Gastroesophageal sphincter (tissue), 4 donors: ENCODE data around the gene ITM2C. TPM values are rescaled to one million over a fixed set of nuclear protein-coding genes. Genes with fewer than 3 reads are reported as not detected.

Source experiments
- ATAC-seq: fragments of 150-250 bp; one replicate; pipeline ENCODE4 v1.9.1; 2016; ENCODE audit warnings: mild to moderate bottlenecking, moderate library complexity
- H3K27ac ChIP-seq, 4 donors: fragments of 200-600 bp; sonication (generic) in 3 of 4; 1 replicate in 3 of 4; 2 replicates in 1 of 4; pipeline ENCODE4 v1.5.1; 2016 to 2019
- H3K27me3 ChIP-seq: fragments of 200-600 bp; sonication (generic); one replicate; pipeline ENCODE4 v1.5.1; 2019
- H3K36me3 ChIP-seq, 2 donors: fragments of 200-600 bp; sonication (generic); one replicate each; pipeline ENCODE4 v1.5.1; 2019; ENCODE audit warnings: control low read depth in 1 of 2
- H3K4me1 ChIP-seq, 3 donors: fragments of 200-600 bp; sonication (generic); 1 replicate in 2 of 3; 2 replicates in 1 of 3; pipeline ENCODE4 v1.5.1; 2016 to 2019; ENCODE audit warnings: control low read depth in 2 of 3
- H3K4me3 ChIP-seq, 2 donors: fragments of 200-600 bp; sonication (generic); one replicate each; pipeline ENCODE4 v1.5.1; 2019; ENCODE audit warnings: mild to moderate bottlenecking in 1 of 2, moderate library complexity in 1 of 2
- H3K9me3 ChIP-seq, 3 donors: fragments of 200-600 bp; sonication (generic); one replicate each; pipeline ENCODE4 v1.5.1; 2017 to 2019; ENCODE audit warnings: control low read depth in 2 of 3
- CTCF ChIP-seq, 4 experiments: fragments of 200-600 bp in 2 of 4; fragments of 450-650 bp in 2 of 4; sonication (generic) in 1 of 4; IDR thresholded peaks; one replicate each; pipeline ENCODE4 v1.5.1; 2017 to 2019; ENCODE audit warnings: antibody characterized with exemption in 4 of 4, mild to moderate bottlenecking in 2 of 4, moderate library complexity in 2 of 4
- EP300 ChIP-seq: sonication (generic); formaldehyde crosslinking; IDR thresholded peaks from one replicate; pipeline ENCODE4 v1.6.1; 2017; ENCODE audit warnings: antibody characterized with exemption, mild to moderate bottlenecking
- POLR2A ChIP-seq, 2 donors: fragments of 450-650 bp; IDR thresholded peaks; one replicate each; pipeline ENCODE4 v1.6.1; 2017; ENCODE audit warnings: antibody characterized with exemption in 2 of 2, mild to moderate bottlenecking in 2 of 2, moderate library complexity in 1 of 2
- POLR2AphosphoS5 ChIP-seq: sonication (generic); formaldehyde crosslinking; IDR thresholded peaks from one replicate; pipeline ENCODE4 v1.6.1; 2017; ENCODE audit warnings: antibody characterized with exemption
- WGBS, 2 donors: methylation state at CpG; one replicate each; pipeline ENCODE4 v1.1.5; 2018; ENCODE audit warnings: low coverage in 1 of 2; 5-methylcytosine and 5-hydroxymethylcytosine counted together
- total RNA-seq, 4 donors: library from RNA; depleted of rRNA; stranded (reverse); fragments of >200 nt; gene quantifications; one replicate each; pipeline ENCODE4 v1.1.0, GENCODE V29; 2016

ITM2C gene
- total RNA-seq, 4 donors from 2014 or later = 70.2 to 141 (median 84.0) TPM

DNA sequence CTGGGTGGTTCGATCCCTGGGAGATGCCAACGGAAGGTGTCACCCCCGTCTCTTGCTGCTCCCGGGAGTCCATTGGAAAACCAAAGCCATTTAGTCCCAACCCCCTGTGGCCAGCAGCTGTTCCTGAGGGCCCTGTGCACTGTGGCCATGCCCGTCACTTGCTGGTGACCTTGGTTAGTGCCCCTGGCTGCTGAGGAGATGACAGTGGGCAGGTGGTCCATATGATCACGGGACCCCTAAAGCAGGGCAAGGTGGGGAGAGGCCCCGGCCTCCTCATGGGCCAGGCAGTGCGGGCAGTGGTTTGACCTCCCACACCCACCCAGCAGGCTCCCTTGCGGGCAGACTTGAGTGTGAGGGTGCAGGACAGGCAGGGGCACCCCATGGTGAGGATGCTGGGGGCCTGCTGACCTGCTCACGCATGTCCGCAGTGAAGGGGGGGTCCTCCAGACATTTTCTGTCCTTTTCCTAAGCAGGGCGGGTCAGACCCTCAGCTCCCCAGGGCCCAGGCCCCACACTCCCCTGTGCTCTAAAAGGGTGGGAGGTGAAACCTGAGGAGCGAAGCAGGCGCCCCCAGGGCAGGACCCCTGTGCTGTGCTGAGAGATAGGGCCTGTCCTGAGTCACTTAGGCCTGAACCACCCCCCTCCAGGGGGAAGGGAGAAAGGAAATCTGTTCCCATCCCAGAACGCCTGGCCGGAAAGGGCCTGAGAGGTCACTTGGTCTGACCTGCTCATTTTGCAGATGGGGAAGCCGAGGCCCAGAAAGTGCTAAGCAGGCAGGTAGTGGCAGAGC is 6.8 kb downstream of the ITM2C start:
- H3K36me3 ChIP-seq = peaks cover 0 to 29% of the 10 kb centered on the region in 2 donors
- no peak for ATAC-seq
- no peak overlapping the region for H3K4me3 ChIP-seq
- H3K27me3 ChIP-seq = no peaks in the 10 kb centered on the region
- TF ChIP-seq POLR2AphosphoS5 (no peak), POLR2A (IDR thresholded peaks at IDR 0.05) (no peak), EP300 (no peak), CTCF (IDR thresholded peaks at IDR 0.05) (no peak)
- H3K27ac ChIP-seq = peak overlapping the region in 3 of 4 donors; percentile 64 to 85 (median 64)
- WGBS, 2 donors = 100% methylated on average over 1 of the region's 17 CpGs; no CpG with 5 or more reads in 1 of the 2 donors
- no peaks in the 10 kb centered on the region for H3K9me3 ChIP-seq
- H3K4me1 ChIP-seq = peaks cover 0 to 76% (median 42%) of the 10 kb centered on the region in 3 donors

- Histone ChIP-seq H3K36me3 (peaks cover 0 to 37% of the 10 kb centered on the region in 2 donors), H3K27me3 (no peaks in the 10 kb centered on the region), H3K4me3 (no peak overlapping the region), H3K4me1 (peaks cover 0 to 68% (median 34%) of the 10 kb centered on the region in 3 donors), H3K27ac (peak overlapping the region in 3 of 4 donors; percentile 64 to 85 (median 64)), H3K9me3 (no peaks in the 10 kb centered on the region)
- ATAC-seq = no peak
- TF ChIP-seq EP300 = no peak
- no peak for TF ChIP-seq POLR2AphosphoS5
- TF ChIP-seq POLR2A (IDR thresholded peaks at IDR 0.05) = no peak
- TF ChIP-seq CTCF (IDR thresholded peaks at IDR 0.05) = no peak
- 84% methylated on average over 9 of the region's 14 CpGs; no CpG with 5 or more reads in 1 of the 2 donors for WGBS, 2 donors
Measured at GRCh38 chr2:230872151-230872967, 7.6 kb downstream of the ITM2C start.

GRCh38 chr2:230872968-230873660 is 8.4 kb downstream of the ITM2C start:
- peak overlapping the region in 3 of 4 donors; percentile 64 to 85 (median 64) for H3K27ac ChIP-seq
- WGBS, 2 donors = 83 to 85% methylated on average over 4 to 7 of the region's 21 CpGs
- TF ChIP-seq POLR2AphosphoS5 (no peak), EP300 (no peak), POLR2A (IDR thresholded peaks at IDR 0.05) (no peak), CTCF (IDR thresholded peaks at IDR 0.05) (no peak)

DNA sequence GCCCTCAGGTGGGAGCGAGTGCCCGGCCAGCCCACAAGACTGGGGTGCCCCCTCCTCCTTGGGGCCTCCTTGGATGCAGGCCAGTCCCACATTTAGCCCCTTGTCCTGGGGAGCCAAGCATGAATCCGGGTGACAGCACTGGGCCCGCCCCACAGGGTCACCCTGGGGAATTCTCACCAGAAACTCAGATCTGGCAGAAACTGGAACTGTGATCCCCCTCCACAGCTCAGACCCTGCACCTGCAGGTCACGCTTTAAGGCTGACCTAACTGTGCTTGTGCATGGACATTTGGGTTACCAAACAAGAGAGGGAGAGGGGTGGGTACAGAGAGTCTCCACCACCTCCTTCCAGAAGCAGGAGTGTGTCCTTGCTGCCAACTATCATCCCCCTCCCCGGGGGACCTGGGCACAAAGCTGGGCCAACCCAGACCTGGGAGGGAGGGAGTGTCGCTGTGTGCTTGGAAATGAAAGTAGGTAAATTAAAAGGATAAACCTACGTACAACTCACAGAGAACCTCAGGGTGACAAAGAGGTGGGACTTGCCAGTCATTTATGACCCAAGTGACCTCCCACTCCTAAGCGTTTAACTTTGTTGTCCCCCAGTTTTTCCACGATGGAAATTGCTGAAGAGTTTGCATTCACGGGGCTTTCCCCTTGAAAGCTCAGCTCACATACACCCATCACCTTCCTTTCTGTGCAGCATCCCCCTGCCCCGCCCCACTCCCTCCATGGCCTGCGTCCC is 9.1 kb downstream of the ITM2C start:
- TF ChIP-seq CTCF (IDR thresholded peaks at IDR 0.05) (no peak), POLR2A (IDR thresholded peaks at IDR 0.05) (no peak), EP300 (no peak), POLR2AphosphoS5 (no peak)
- ATAC-seq = no peak
- Histone ChIP-seq H3K27me3 (no peaks in the 10 kb centered on the region), H3K27ac (peak overlapping the region in 1 of 4 donors; percentile 64), H3K9me3 (no peaks in the 10 kb centered on the region), H3K4me1 (peaks cover 0 to 53% (median 29%) of the 10 kb centered on the region in 3 donors), H3K4me3 (no peak overlapping the region), H3K36me3 (peaks cover 0 to 52% of the 10 kb centered on the region in 2 donors)
- WGBS, 2 donors = 64 to 73% methylated on average over 5 of the region's 13 CpGs

More at GRCh38 chr2:230872968-230873660, 8.4 kb downstream of the ITM2C start:
- H3K4me1 ChIP-seq = peaks cover 0 to 60% (median 34%) of the 10 kb centered on the region in 3 donors
- H3K27me3 ChIP-seq = no peaks in the 10 kb centered on the region
- peaks cover 0 to 45% of the 10 kb centered on the region in 2 donors for H3K36me3 ChIP-seq
- ATAC-seq = no peak
- no peak overlapping the region for H3K4me3 ChIP-seq
- no peaks in the 10 kb centered on the region for H3K9me3 ChIP-seq
